Measurements from ENCODE around the gene CD46.

CD46 gene

DNA sequence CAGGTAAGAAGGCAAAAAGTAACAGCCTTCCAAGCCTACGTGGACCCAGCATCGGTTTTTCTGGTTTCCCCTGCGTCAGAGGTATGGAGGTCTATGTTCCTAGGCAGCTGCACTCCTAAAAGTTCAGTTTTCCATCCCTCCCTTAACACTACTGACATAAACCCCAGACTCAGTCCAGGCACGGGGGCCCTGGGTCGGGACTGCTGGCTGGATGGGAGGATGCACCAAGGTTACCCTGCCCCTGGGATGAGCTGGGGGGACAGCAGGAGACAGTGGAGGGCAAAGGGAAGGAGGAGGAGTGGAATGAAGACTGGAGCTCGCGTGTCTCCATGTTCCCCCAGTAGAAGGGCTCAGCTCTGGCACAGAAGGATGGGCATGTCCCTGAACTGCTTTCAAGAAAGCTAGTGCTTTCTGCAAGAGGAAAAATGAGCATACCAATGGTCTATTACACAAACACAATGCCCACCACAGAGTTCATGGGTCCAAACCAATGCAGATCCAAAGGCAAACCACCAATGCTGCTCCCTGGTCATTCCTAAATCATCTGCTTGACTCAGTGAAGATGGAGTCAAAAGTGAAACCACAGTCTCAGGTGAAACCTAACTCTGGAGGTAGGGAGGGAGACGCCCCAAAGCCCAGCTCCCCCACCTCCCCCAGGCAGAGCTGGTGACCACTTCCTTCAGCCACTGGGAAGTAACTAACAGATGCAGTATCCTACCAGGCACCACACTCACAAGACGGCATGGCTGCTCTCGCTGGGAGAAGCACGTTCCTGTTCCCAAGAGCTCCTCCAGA, 54.9 kb downstream of the CD46 start:
- Histone ChIP-seq H3K36me3 (ENCODE audit: control insufficient read depth, insufficient read depth, low read length) (peaks cover 69% of the 10 kb centered on the region), H3K4me1 (ENCODE audit: control insufficient read depth, insufficient read depth, low read length, poor library complexity, severe bottlenecking) (peaks cover 17% of the 10 kb centered on the region), H3K27ac (ENCODE audit: insufficient read depth, low read length, poor library complexity, severe bottlenecking) (peak overlapping the region; percentile 40), H3K4me3 (ENCODE audit: insufficient read depth, low read depth, low read length, poor library complexity, severe bottlenecking) (peak overlapping the region; percentile 5), H3K27me3 (replicated peaks; ENCODE audit: control insufficient read depth, insufficient read depth, low read length, poor library complexity, severe bottlenecking) (no peaks in the 10 kb centered on the region), H3K9me3 (ENCODE audit: control insufficient read depth, low read length) (no peaks in the 10 kb centered on the region)
- no peak for DNase-seq

DNA sequence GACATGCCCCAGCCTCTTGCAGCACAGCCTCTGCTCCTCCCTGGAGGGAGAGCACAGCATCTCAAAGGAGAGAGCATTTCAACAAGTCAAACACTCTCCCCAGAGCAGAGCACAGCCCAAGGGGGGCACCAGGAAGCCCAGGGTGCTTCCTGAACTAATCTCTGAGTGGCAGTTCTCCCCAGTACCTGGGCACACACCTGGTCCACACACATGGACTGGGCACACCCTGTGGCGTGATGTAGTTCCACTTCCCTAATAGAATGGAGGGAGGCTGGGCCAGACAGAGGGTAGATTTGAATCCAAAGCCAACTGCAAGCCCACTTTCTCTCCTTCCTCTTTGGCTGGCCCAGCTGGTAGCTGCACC, 55.5 kb downstream of the CD46 start:
- peaks cover 17% of the 10 kb centered on the region for H3K4me1 ChIP-seq (ENCODE audit: control insufficient read depth, insufficient read depth, low read length, poor library complexity, severe bottlenecking)
- H3K4me3 ChIP-seq (ENCODE audit: insufficient read depth, low read depth, low read length, poor library complexity, severe bottlenecking), result peak overlapping the region; percentile 5
- no peaks in the 10 kb centered on the region for H3K9me3 ChIP-seq (ENCODE audit: control insufficient read depth, low read length)
- peaks cover 73% of the 10 kb centered on the region for H3K36me3 ChIP-seq (ENCODE audit: control insufficient read depth, insufficient read depth, low read length)
- no peak for DNase-seq
- H3K27ac ChIP-seq (ENCODE audit: insufficient read depth, low read length, poor library complexity, severe bottlenecking), result peak overlapping the region; percentile 40
- no peaks in the 10 kb centered on the region for H3K27me3 ChIP-seq (replicated peaks; ENCODE audit: control insufficient read depth, insufficient read depth, low read length, poor library complexity, severe bottlenecking)

DNA sequence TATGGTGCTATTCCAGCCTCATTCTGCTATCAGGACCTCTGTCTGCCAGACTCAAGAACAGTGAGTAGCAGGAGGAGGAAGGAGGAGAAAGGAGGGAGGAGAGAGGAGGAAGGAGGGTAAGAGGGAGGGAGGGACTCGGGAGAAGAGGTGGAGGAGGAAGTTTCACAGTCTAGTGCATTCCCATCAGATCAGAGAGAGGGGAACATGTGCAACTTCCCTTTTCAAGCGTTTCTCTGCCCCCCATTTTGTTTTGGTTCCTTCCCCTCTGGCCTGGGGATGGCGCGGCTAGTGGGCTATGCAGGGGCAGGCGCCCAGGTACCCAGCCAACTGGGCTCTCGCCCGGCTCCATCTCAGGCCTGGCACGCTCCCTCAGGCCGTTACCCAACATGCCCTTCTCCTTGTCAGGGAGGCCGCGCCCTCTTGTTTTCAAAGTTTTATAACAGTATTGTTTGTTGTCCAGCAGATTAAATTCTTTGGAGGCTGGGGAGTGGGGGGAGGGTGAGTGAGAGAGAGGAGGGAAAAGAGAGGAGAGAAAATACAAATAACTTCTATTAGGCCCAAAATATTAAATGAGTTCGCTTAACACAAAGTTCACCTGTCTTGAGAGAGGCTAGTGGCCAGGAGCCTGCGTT, 56.0 kb downstream of the CD46 start:
- peak overlapping the region; percentile 40 for H3K27ac ChIP-seq (ENCODE audit: insufficient read depth, low read length, poor library complexity, severe bottlenecking)
- H3K9me3 ChIP-seq (ENCODE audit: control insufficient read depth, low read length), result no peaks in the 10 kb centered on the region
- peaks cover 17% of the 10 kb centered on the region for H3K4me1 ChIP-seq (ENCODE audit: control insufficient read depth, insufficient read depth, low read length, poor library complexity, severe bottlenecking)
- no peaks in the 10 kb centered on the region for H3K27me3 ChIP-seq (replicated peaks; ENCODE audit: control insufficient read depth, insufficient read depth, low read length, poor library complexity, severe bottlenecking)
- H3K4me3 ChIP-seq (ENCODE audit: insufficient read depth, low read depth, low read length, poor library complexity, severe bottlenecking), result no peak overlapping the region
- DNase-seq, result no peak
- H3K36me3 ChIP-seq (ENCODE audit: control insufficient read depth, insufficient read depth, low read length), result peaks cover 75% of the 10 kb centered on the region

DNA sequence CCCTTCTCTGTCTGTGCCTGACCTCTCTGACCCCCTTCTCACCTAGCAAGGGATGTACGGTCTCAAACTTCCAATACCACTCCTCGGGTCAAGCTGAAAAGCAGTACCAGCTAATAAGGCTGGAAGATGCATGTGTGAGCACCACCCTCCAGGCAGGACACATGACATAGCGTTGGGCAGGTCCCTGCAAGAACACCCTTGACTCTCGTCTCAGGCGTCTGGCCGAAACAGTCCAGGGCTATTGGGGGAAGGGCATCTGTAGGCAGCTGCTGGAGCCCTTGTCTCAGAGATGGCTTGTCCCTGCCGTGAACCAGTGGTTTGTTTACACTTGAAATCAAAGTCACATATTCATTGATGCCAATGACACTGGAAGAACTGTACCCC, 56.5 kb downstream of the CD46 start:
- no peak for DNase-seq
- Histone ChIP-seq H3K9me3 (ENCODE audit: control insufficient read depth, low read length) (no peaks in the 10 kb centered on the region), H3K27ac (ENCODE audit: insufficient read depth, low read length, poor library complexity, severe bottlenecking) (no peak overlapping the region), H3K27me3 (replicated peaks; ENCODE audit: control insufficient read depth, insufficient read depth, low read length, poor library complexity, severe bottlenecking) (no peaks in the 10 kb centered on the region), H3K4me1 (ENCODE audit: control insufficient read depth, insufficient read depth, low read length, poor library complexity, severe bottlenecking) (peaks cover 17% of the 10 kb centered on the region), H3K4me3 (ENCODE audit: insufficient read depth, low read depth, low read length, poor library complexity, severe bottlenecking) (no peak overlapping the region), H3K36me3 (ENCODE audit: control insufficient read depth, insufficient read depth, low read length) (peaks cover 79% of the 10 kb centered on the region)

DNA sequence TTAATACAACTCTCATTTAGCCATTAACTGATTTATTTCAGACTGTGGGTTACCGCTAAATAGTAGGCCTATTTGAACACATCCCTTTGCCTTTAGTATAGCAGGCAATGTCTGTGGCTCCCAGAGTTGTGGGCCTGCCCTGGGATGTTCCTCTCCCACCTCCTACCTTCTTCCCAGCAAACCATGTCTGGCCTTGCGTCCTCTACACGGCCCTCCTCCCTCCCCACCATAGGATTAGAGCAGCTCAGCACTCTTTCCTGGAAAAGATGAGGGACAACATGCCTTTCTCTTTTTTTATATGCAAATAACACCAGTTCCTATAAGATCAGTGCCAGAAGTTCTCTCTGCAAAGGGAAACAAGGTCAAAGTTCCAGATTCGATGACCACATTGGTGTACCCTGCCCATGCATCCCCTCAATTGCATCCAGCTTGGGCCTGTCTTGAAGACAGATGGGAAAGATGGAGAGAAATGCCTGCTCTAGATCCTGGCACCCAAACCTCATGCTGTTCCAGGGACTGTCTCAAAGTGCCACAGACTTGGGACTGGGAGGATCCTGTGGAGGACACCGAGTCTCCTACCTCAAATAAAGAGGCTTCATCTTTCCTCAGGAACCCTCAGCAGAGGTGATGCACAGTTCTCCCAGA, 57.2 kb downstream of the CD46 start:
- H3K4me1 ChIP-seq (ENCODE audit: control insufficient read depth, insufficient read depth, low read length, poor library complexity, severe bottlenecking), result peaks cover 17% of the 10 kb centered on the region
- H3K27me3 ChIP-seq (replicated peaks; ENCODE audit: control insufficient read depth, insufficient read depth, low read length, poor library complexity, severe bottlenecking), result no peaks in the 10 kb centered on the region
- no peak overlapping the region for H3K4me3 ChIP-seq (ENCODE audit: insufficient read depth, low read depth, low read length, poor library complexity, severe bottlenecking)
- H3K9me3 ChIP-seq (ENCODE audit: control insufficient read depth, low read length), result no peaks in the 10 kb centered on the region
- no peak overlapping the region for H3K27ac ChIP-seq (ENCODE audit: insufficient read depth, low read length, poor library complexity, severe bottlenecking)
- peaks cover 82% of the 10 kb centered on the region for H3K36me3 ChIP-seq (ENCODE audit: control insufficient read depth, insufficient read depth, low read length)
- DNase-seq, result no peak

DNA sequence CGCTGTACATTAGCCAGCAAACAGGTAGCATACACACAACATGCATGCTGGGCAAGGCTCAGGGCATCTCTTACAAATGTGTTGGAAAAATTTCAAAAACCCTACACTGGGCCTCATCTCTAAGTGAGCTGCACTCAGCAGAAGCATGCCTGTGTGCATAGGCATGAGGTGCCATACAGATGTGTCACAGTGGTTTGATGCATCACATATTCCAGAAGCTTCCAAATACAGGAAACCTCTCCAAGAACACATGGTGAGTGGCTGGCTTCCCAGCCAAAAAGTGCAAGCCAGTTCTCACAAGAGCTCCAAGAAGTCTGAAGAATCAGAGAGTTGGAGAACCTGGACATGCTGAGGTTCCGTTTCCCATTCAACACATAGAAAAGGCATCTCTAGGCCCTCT, 58.3 kb downstream of the CD46 start:
- no peak for DNase-seq
- Histone ChIP-seq H3K27me3 (replicated peaks; ENCODE audit: control insufficient read depth, insufficient read depth, low read length, poor library complexity, severe bottlenecking) (no peaks in the 10 kb centered on the region), H3K4me1 (ENCODE audit: control insufficient read depth, insufficient read depth, low read length, poor library complexity, severe bottlenecking) (peaks cover 17% of the 10 kb centered on the region), H3K9me3 (ENCODE audit: control insufficient read depth, low read length) (no peaks in the 10 kb centered on the region), H3K36me3 (ENCODE audit: control insufficient read depth, insufficient read depth, low read length) (peaks cover 82% of the 10 kb centered on the region), H3K4me3 (ENCODE audit: insufficient read depth, low read depth, low read length, poor library complexity, severe bottlenecking) (no peak overlapping the region), H3K27ac (ENCODE audit: insufficient read depth, low read length, poor library complexity, severe bottlenecking) (no peak overlapping the region)

DNA sequence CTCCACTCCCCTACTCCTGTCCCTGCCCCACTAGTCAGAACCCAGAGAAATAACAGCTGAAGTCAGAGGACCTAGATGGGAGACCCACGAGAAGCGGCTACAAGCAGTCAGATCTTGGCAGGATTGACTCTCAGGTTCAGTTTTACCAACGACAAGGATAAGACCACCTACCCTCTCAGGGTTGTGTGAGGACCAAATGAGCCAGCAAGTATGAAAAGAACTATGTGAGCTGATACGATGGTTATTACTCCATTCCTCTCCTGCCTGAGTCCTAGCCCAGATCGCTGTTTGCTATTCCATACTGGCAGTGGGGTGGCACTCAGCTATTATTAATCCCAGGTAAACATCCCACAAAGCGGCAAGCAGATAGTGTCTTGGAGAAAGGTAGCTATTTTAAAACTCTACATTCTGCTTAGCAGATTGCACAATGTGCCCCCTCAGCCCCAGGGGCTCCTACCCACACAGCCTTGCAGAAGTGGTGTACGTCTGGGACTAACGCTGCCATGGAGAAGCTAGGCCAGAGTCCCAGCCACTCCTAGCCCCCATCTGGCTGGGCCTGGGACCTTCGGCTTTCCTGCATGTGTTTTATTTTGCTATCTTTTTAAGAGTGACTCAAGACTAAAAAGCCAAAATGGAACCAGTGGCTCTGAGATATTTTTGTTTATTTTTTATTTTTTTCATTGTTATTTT, 58.9 kb downstream of the CD46 start:
- no peak for DNase-seq
- H3K9me3 ChIP-seq (ENCODE audit: control insufficient read depth, low read length), result no peaks in the 10 kb centered on the region
- H3K27ac ChIP-seq (ENCODE audit: insufficient read depth, low read length, poor library complexity, severe bottlenecking), result no peak overlapping the region
- peaks cover 20% of the 10 kb centered on the region for H3K4me1 ChIP-seq (ENCODE audit: control insufficient read depth, insufficient read depth, low read length, poor library complexity, severe bottlenecking)
- peaks cover 82% of the 10 kb centered on the region for H3K36me3 ChIP-seq (ENCODE audit: control insufficient read depth, insufficient read depth, low read length)
- no peak overlapping the region for H3K4me3 ChIP-seq (ENCODE audit: insufficient read depth, low read depth, low read length, poor library complexity, severe bottlenecking)
- H3K27me3 ChIP-seq (replicated peaks; ENCODE audit: control insufficient read depth, insufficient read depth, low read length, poor library complexity, severe bottlenecking), result no peaks in the 10 kb centered on the region

DNA sequence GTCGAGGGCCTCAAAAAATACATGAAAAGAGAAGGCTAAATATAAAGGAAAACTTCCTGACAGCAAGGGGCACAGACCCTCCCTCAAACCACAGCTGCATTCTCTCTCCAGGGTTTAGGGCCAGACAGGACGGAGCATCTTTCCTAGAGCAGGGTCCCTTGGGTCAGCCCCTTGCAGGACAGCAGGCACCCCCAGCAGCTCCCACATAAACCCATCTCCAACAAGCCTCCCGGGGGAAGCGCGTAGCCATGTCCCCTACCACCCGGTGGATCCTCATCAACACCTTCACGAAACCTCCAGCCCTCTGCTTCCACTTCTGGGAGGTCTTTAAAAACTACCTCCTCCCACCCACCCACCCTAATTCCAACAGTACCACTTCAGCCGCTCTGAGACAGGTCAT, 59.5 kb downstream of the CD46 start:
- no peak for DNase-seq
- H3K4me3 ChIP-seq (ENCODE audit: insufficient read depth, low read depth, low read length, poor library complexity, severe bottlenecking), result no peak overlapping the region
- H3K4me1 ChIP-seq (ENCODE audit: control insufficient read depth, insufficient read depth, low read length, poor library complexity, severe bottlenecking), result peaks cover 25% of the 10 kb centered on the region

DNA sequence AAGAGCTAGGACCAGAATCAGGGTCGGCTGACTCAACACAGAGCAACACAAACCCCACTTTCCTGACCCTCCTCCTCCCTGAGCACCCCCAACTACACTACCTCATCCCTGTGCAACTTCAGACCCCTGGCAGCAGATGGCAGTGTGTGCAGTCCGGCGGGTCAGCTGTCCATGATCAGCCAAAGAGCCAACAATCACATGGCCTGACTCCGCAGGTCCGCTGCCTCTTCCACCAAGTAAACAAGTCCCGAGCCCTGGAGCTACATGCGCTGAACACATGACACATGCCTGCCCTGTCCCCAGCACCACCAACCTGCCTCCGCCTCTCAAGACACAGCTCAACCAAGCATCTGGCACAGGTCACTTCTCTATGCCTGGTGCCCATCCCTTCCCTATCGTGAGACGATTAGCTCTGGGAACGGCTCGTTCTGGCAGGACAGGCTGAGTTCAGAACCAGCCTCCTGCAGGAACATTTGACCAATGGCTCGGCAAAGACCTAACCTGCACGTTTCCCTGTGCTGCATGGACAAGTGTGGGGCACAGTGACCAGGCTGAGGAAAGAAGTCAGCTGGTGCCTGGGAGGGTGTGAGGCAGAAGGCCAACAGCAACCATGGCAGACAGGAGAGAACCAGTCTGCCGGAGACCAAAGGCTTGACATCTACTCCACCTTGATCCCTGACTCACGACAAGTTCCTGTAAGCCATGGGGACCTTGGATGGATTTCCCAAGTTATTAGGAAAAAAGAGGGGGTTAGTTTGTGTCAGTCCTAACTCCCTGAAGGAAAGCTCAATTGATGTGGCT, 60.3 kb downstream of the CD46 start:
- Histone ChIP-seq H3K27me3 (replicated peaks; ENCODE audit: control insufficient read depth, insufficient read depth, low read length, poor library complexity, severe bottlenecking) (no peaks in the 10 kb centered on the region), H3K36me3 (ENCODE audit: control insufficient read depth, insufficient read depth, low read length) (peaks cover 82% of the 10 kb centered on the region), H3K27ac (ENCODE audit: insufficient read depth, low read length, poor library complexity, severe bottlenecking) (no peak overlapping the region), H3K4me1 (ENCODE audit: control insufficient read depth, insufficient read depth, low read length, poor library complexity, severe bottlenecking) (peaks cover 23% of the 10 kb centered on the region), H3K4me3 (ENCODE audit: insufficient read depth, low read depth, low read length, poor library complexity, severe bottlenecking) (no peak overlapping the region), H3K9me3 (ENCODE audit: control insufficient read depth, low read length) (no peaks in the 10 kb centered on the region)
- no peak for DNase-seq

More for the DNA sequence above, 59.5 kb downstream of the CD46 start:
- Histone ChIP-seq H3K9me3 (ENCODE audit: control insufficient read depth, low read length) (no peaks in the 10 kb centered on the region), H3K27me3 (replicated peaks; ENCODE audit: control insufficient read depth, insufficient read depth, low read length, poor library complexity, severe bottlenecking) (no peaks in the 10 kb centered on the region), H3K36me3 (ENCODE audit: control insufficient read depth, insufficient read depth, low read length) (peaks cover 82% of the 10 kb centered on the region), H3K27ac (ENCODE audit: insufficient read depth, low read length, poor library complexity, severe bottlenecking) (no peak overlapping the region)
